A673 (cell line): ENCODE results near the gene KCNJ8.

ENCODE experiments used
- EZH2 ChIP-seq: fragments of 200-600 bp; sonication (generic); IDR thresholded peaks from 2 replicates; pipeline ENCODE4 v1.6.1; 2017; ENCODE audit warnings: borderline replicate concordance, low read depth, mild to moderate bottlenecking, mixed read lengths, antibody characterized with exemption, low read length; ENCODE audit not compliant: poor library complexity, severe bottlenecking
- TF ChIP-seq, protein P1 (sequence below): fragments of 300-800, 200-600 bp; sonication (generic); conservative IDR thresholded peaks from 2 replicates; pipeline ENCODE4 v1.5.1; 2017; ENCODE audit warnings: low read depth, mild to moderate bottlenecking, antibody characterized with exemption, low read length, moderate library complexity, mixed read lengths

DNA sequence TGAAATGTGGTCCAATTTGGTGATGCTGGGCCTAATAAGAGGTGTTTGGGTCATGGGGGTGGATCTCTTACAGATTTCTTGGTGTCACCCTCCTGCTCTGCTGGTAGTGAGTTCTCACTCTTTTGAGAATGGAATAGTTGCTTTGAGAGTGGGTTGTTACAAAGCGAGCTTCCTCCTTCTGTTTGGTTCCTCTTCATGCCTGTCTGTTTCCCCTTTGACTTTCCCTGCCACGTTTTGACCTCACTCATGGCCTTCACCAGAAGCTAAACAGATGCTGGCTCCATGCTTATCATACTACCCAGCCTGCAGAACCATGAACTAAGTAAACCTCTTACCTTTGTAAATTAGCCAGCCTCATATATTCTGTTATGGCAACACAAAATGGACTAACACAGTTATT, 59.1 kb downstream of the KCNJ8 start:
- TF ChIP-seq, protein P1, sequence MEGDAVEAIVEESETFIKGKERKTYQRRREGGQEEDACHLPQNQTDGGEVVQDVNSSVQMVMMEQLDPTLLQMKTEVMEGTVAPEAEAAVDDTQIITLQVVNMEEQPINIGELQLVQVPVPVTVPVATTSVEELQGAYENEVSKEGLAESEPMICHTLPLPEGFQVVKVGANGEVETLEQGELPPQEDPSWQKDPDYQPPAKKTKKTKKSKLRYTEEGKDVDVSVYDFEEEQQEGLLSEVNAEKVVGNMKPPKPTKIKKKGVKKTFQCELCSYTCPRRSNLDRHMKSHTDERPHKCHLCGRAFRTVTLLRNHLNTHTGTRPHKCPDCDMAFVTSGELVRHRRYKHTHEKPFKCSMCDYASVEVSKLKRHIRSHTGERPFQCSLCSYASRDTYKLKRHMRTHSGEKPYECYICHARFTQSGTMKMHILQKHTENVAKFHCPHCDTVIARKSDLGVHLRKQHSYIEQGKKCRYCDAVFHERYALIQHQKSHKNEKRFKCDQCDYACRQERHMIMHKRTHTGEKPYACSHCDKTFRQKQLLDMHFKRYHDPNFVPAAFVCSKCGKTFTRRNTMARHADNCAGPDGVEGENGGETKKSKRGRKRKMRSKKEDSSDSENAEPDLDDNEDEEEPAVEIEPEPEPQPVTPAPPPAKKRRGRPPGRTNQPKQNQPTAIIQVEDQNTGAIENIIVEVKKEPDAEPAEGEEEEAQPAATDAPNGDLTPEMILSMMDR, result no peak
- no peak for TF ChIP-seq EZH2
